GM12873 (cell line): ENCODE measurements around the gene IQGAP2.

Source experiments
- CTCF ChIP-seq: IDR thresholded peaks from 2 replicates; pipeline ENCODE4 v1.5.1; 2012; ENCODE audit warnings: low read depth, mild to moderate bottlenecking, moderate library complexity, low read length, control low read depth; ENCODE audit not compliant: insufficient read depth; ENCODE audit errors: missing control alignments

IQGAP2 gene

DNA sequence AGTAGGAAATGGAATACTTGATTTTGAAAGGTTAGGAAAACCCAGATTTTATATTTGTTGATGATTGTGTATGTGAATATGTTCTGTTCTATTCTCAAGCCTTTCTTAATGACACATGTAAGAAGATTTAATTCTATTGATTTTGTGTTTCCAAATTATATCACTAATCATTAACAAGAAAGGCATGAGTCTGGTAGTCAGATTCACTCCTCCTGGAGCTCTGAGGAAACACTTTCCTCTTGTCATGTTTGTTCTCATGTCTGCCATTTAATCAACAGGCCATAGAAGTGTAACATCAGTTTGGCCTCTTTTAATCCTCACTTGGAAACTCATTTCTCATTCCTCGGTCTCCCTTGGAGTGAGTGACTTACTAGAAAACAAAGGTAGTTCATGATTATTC is 272.3 kb downstream of the IQGAP2 start:
- TF ChIP-seq CTCF = no peak

DNA sequence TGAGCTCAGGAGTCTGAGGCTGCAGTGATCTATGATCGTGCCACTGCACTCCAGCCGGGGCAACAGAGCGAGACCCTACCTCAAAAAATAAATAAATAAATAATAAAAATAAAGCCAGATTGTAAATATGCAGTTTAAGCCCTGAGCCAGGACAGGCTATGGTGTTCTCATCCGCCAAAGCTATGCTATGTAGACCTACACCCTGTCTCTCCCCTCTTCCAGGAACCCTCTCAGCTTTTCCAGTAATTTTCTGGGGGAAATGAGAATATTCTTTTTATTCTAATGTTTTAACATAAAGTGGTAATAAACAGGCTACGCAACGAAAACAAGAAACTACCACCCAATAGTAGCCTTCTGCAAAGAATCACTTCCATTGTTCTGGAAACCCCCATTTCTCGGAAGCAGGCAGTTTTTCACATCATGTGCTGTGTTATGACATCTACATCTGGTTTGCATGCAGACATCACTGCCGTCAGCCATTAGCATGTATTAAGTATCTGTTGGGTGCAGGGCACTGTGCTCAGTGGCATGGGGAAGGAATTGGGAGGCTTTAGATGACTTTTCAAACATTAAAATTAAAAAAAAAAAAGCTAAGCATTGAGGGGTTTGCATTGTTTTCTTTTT is 274.9 kb downstream of the IQGAP2 start:
- TF ChIP-seq CTCF = no peak

- TF ChIP-seq CTCF = no peak
These were observed 276.1 kb downstream of the IQGAP2 start for GRCh38 chr5:76679231-76679630.

GRCh38 chr5:76681287-76681686 is 278.2 kb downstream of the IQGAP2 start:
- TF ChIP-seq CTCF = no peak

DNA sequence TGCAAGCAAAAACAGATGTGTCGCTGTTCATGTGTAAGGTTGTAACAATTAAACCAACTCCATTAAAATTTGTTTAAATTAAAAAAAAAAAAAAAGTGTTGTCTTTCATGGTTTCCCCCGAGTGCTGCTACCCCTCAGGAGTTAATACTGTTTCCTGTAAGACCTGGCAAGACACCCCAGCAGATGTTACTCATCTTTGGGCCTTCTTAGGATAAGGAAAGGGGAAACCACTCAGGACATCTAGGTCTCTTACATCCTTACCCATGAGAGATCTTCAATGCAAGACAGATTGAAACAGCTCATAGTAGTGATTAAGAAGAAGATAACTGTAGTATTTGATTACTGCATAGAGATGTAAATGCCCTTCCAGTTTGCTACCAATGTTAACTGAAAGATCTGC is 279.3 kb downstream of the IQGAP2 start:
- no peak for TF ChIP-seq CTCF

- TF ChIP-seq CTCF = no peak
These were observed 281.0 kb downstream of the IQGAP2 start for GRCh38 chr5:76683816-76684731.

- TF ChIP-seq CTCF = no peak
These were observed 281.9 kb downstream of the IQGAP2 start for GRCh38 chr5:76684756-76685519.
